LoVo (cell line): ENCODE measurements around the gene DNAJC3.

Experiments used
- DNase-seq: peaks from one replicate; pipeline ENCODE4 v3.0.0-alpha.2; 2016; ENCODE audit warnings: low spot score

DNAJC3 gene

GRCh38 chr13:95842898-95843297 is 166.0 kb downstream of the DNAJC3 start:
- DNase-seq: no peak
